ENCODE data around the gene NUDT6. TPM values are rescaled to one million over a fixed set of nuclear protein-coding genes. Genes with fewer than 3 reads are reported as not detected.

Gene NUDT6
- polyA plus RNA-seq, 4 donors, result 16.8 to 19.0 (median 18.4) TPM

GRCh38 chr4:122914938-122915337, 7.5 kb downstream of the NUDT6 start:
- no peak for DNase-seq (ENCODE audit: low read depth in 4 of 4, low spot score in 3 of 4)

GRCh38 chr4:122914292-122914904, 8.0 kb downstream of the NUDT6 start:
- peak in 2 of 4 donors; percentile 10 to 22 for DNase-seq (ENCODE audit: low read depth in 4 of 4, low spot score in 3 of 4)

- DNase-seq (ENCODE audit: low read depth in 4 of 4, low spot score in 3 of 4), result no peak
Observed at GRCh38 chr4:122912810-122913575, 9.4 kb downstream of the NUDT6 start.

GRCh38 chr4:122911588-122911987, 10.8 kb downstream of the NUDT6 start:
- DNase-seq (ENCODE audit: low read depth in 4 of 4, low spot score in 3 of 4), result no peak

- no peak for DNase-seq (ENCODE audit: low read depth in 4 of 4, low spot score in 3 of 4)
Observed at GRCh38 chr4:122909683-122910082, 12.7 kb downstream of the NUDT6 start.

GRCh38 chr4:122908223-122908622, 14.2 kb downstream of the NUDT6 start:
- no peak for DNase-seq (ENCODE audit: low read depth in 4 of 4, low spot score in 3 of 4)

- DNase-seq (ENCODE audit: low read depth in 4 of 4, low spot score in 3 of 4), result no peak
Observed at GRCh38 chr4:122906859-122907305, 15.5 kb downstream of the NUDT6 start.

- DNase-seq (ENCODE audit: low read depth in 4 of 4, low spot score in 3 of 4), result no peak
Observed at GRCh38 chr4:122903766-122904288, 18.6 kb downstream of the NUDT6 start.

GRCh38 chr4:122901247-122902010, 21.0 kb downstream of the NUDT6 start:
- no peak for DNase-seq (ENCODE audit: low read depth in 4 of 4, low spot score in 3 of 4)

- DNase-seq (ENCODE audit: low read depth in 4 of 4, low spot score in 3 of 4), result no peak
Observed at GRCh38 chr4:122900314-122900713, 22.1 kb downstream of the NUDT6 start.

- no peak for DNase-seq (ENCODE audit: low read depth in 4 of 4, low spot score in 3 of 4)
Observed at GRCh38 chr4:122899682-122900081, 22.7 kb downstream of the NUDT6 start.

GRCh38 chr4:122898370-122899150, 23.8 kb downstream of the NUDT6 start:
- no peak for DNase-seq (ENCODE audit: low read depth in 4 of 4, low spot score in 3 of 4)

- DNase-seq (ENCODE audit: low read depth in 4 of 4, low spot score in 3 of 4), result no peak
Observed at GRCh38 chr4:122896270-122896669, 26.1 kb downstream of the NUDT6 start.

- DNase-seq (ENCODE audit: low read depth in 4 of 4, low spot score in 3 of 4), result no peak
Observed at GRCh38 chr4:122895336-122895995, 26.9 kb downstream of the NUDT6 start.

GRCh38 chr4:122894827-122895226, 27.6 kb downstream of the NUDT6 start:
- no peak for DNase-seq (ENCODE audit: low read depth in 4 of 4, low spot score in 3 of 4)

- no peak for DNase-seq (ENCODE audit: low read depth in 4 of 4, low spot score in 3 of 4)
Observed at GRCh38 chr4:122890147-122890795, 32.1 kb downstream of the NUDT6 start.

GRCh38 chr4:122889726-122890125, 32.7 kb downstream of the NUDT6 start:
- DNase-seq (ENCODE audit: low read depth in 4 of 4, low spot score in 3 of 4), result no peak

- DNase-seq (ENCODE audit: low read depth in 4 of 4, low spot score in 3 of 4), result no peak
Observed at GRCh38 chr4:122884499-122884898, 37.9 kb downstream of the NUDT6 start.
